H1 (cell line): ENCODE results near the gene KCNA2. TPM values are rescaled to one million over a fixed set of nuclear protein-coding genes. Genes with fewer than 3 reads are reported as not detected.

Experiments
- CBX8 ChIP-seq: fragments of 300-800, 300-1000 bp; sonication (generic); IDR thresholded peaks from 2 replicates; pipeline ENCODE4 v1.7.1; 2016; ENCODE audit warnings: low read depth, low read length, borderline replicate concordance
- CEBPB ChIP-seq: IDR thresholded peaks from 2 replicates; pipeline ENCODE4 v1.6.1; 2012; ENCODE audit warnings: low read depth, low read length
- GTF2F1 ChIP-seq: IDR thresholded peaks from 2 replicates; pipeline ENCODE4 v1.6.1; 2012; ENCODE audit warnings: low read depth, low read length, improper control_type of control experiment, borderline replicate concordance
- HDAC6 ChIP-seq: IDR thresholded peaks from one replicate; pipeline ENCODE4 v1.7.1; 2012; ENCODE audit warnings: low read depth, mild to moderate bottlenecking, inconsistent platforms, low read length, moderate library complexity
- KDM1A ChIP-seq: fragments of 200-600, 300-600 bp; sonication (generic); IDR thresholded peaks from 2 replicates; pipeline ENCODE4 v1.7.1; 2016; ENCODE audit warnings: mild to moderate bottlenecking, low read length, borderline replicate concordance
- POLR2AphosphoS5 ChIP-seq: IDR thresholded peaks from 2 replicates; pipeline ENCODE4 v1.6.1; 2011; ENCODE audit warnings: low read depth, low read length
- SIX5 ChIP-seq: IDR thresholded peaks from 2 replicates; pipeline ENCODE4 v1.6.1; 2011; ENCODE audit warnings: mild to moderate bottlenecking, low read depth, low read length
- SP2 ChIP-seq: IDR thresholded peaks from 2 replicates; pipeline ENCODE4 v1.6.1; 2012; ENCODE audit warnings: mild to moderate bottlenecking, low read length, inconsistent platforms
- SRF ChIP-seq: IDR thresholded peaks from 2 replicates; pipeline ENCODE4 v1.6.1; 2011; ENCODE audit warnings: mild to moderate bottlenecking, low read depth, low read length, moderate library complexity
- polyA plus RNA-seq, 7 experiments: library from polyadenylated mRNA; depleted of rRNA in 3 of 7; stranded (reverse) in 5 of 7; unstranded in 2 of 7; fragments of >200 nt in 5 of 7; fragments of 200-250 nt in 2 of 7; gene quantifications; 1 replicate in 5 of 7; 2 replicates in 1 of 7; 4 replicates in 1 of 7; pipeline versions ENCODE4 v1.2.1 to v1.2.3, GENCODE V29; 2011 to 2013; ENCODE audit warnings: missing spikeins in 2 of 7, mixed read lengths in 2 of 7
- total RNA-seq: library from RNA; stranded (reverse); fragmentation: NEBNext Ultra II Directional; extraction: Animal tissue kit (Norgen Biotek cat#: 25700); gene quantifications from 2 replicates; pipeline ENCODE4 v1.2.1, GENCODE V29; 2021
- TF ChIP-seq, protein P1 (sequence below): IDR thresholded peaks from 2 replicates; pipeline ENCODE4 v1.6.1; 2011; ENCODE audit warnings: low read depth, mild to moderate bottlenecking, low read length; ENCODE audit not compliant: insufficient read depth

KCNA2 gene
- total and polyA plus RNA-seq, 2 of the 8 experiments (the other 6 are each of a cell fraction or from before 2014, with no cell fraction given), result 0.26 to 0.78 TPM

DNA sequence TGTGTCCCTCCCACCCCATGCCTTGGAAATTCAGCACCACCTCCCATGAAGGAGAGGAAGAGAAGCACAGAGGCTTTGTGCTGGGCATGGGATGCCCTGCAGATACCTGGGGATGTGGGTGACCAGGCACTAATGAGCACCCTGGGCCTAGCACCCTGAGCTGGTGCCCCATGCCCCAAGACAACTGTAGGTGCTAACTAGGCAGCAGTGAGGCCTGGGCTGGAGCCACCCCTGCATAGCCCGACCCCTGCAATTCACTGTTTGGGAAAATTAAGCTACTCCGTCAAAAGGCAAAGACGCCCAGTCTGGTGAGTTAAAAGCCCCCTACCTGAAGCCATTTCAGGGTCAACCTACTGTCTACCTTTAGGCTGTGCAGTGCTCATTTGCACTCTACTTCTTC is 5.4 kb downstream of the KCNA2 start (continued):
- TF ChIP-seq SRF (no peak), CBX8 (no peak), POLR2AphosphoS5 (no peak), SP2 (no peak), GTF2F1 (no peak), SIX5 (no peak), KDM1A (no peak), HDAC6 (no peak), CEBPB (no peak)
- TF ChIP-seq, protein P1, sequence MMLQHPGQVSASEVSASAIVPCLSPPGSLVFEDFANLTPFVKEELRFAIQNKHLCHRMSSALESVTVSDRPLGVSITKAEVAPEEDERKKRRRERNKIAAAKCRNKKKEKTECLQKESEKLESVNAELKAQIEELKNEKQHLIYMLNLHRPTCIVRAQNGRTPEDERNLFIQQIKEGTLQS, result no peak
